ENCODE measurements around the gene SMIM26. TPM values are rescaled to one million over a fixed set of nuclear protein-coding genes. Genes with fewer than 3 reads are reported as not detected.

The SMIM26 gene
- total and polyA plus RNA-seq, 2 of the 8 experiments (the other 6 are each of a cell fraction or from before 2014, with no cell fraction given), result 69.8 to 95.0 TPM

- DNase-seq (ENCODE audit: low read depth in 1 of 2, low spot score in 2 of 2), result no peak
- no peak overlapping the region for H2AK5ac ChIP-seq (ENCODE audit: low read depth, low read length)
- H3K23me2 ChIP-seq (ENCODE audit: low read depth, low read length), result no peaks in the 10 kb centered on the region
- H4K5ac ChIP-seq (ENCODE audit: insufficient read length, low read depth, low read length), result no peak overlapping the region
- H3K14ac ChIP-seq (ENCODE audit: insufficient read length), result no peak overlapping the region
- no peak overlapping the region for H2BK20ac ChIP-seq (ENCODE audit: low read length)
- H2BK120ac ChIP-seq (replicated peaks; ENCODE audit: low read depth, low read length), result no peak overlapping the region
- H3K27ac ChIP-seq (ENCODE audit: low read depth, low read length), result no peak overlapping the region
- no peaks in the 10 kb centered on the region for H4K20me1 ChIP-seq (replicated peaks in 1 of 2; ENCODE audit: control insufficient read depth in 1 of 2, insufficient read depth in 2 of 2, low read length in 2 of 2)
- no peak overlapping the region for H2BK5ac ChIP-seq (ENCODE audit: low read depth, low read length)
- H3K36me3 ChIP-seq (ENCODE audit: control insufficient read depth in 2 of 4, insufficient read depth in 4 of 4, low read length in 3 of 4), result no peaks in the 10 kb centered on the region
- H3K18ac ChIP-seq (ENCODE audit: extremely low read depth, low read length), result no peak overlapping the region
- no peak overlapping the region for H3K4me2 ChIP-seq (ENCODE audit: insufficient read depth in 1 of 2, low read depth in 2 of 2, low read length in 2 of 2)
- TF ChIP-seq MAX (IDR thresholded peaks at IDR 0.05) (no peak), HDAC2 (IDR thresholded peaks at IDR 0.05; ENCODE audit: borderline replicate concordance in 1 of 2, low read depth in 2 of 2, low read length in 2 of 2) (no peak), BRCA1 (IDR thresholded peaks at IDR 0.05; ENCODE audit: low read depth, low read length) (no peak), GABPA (IDR thresholded peaks at IDR 0.05; ENCODE audit: borderline replicate concordance, insufficient read depth, low read length) (no peak), CEBPB (IDR thresholded peaks at IDR 0.05; ENCODE audit: low read depth, low read length) (no peak)
- no peaks in the 10 kb centered on the region for H3K79me1 ChIP-seq (ENCODE audit: low read depth, low read length)
- H3K4ac ChIP-seq (replicated peaks; ENCODE audit: insufficient read length, low read depth, low read length), result no peak overlapping the region
- H3K23ac ChIP-seq (ENCODE audit: insufficient read length), result no peak overlapping the region
- H3K9ac ChIP-seq (replicated peaks in 1 of 4; ENCODE audit: extremely low read depth in 1 of 4, low read depth in 3 of 4, low read length in 3 of 4), result no peak overlapping the region
- FAIRE-seq, result no peak
- no peaks in the 10 kb centered on the region for H3K79me2 ChIP-seq (ENCODE audit: control insufficient read depth in 1 of 2, insufficient read depth in 2 of 2, low read length in 2 of 2)
- no peak overlapping the region for H4K8ac ChIP-seq (ENCODE audit: extremely low read depth, insufficient read depth, low read length)
- H2BK15ac ChIP-seq (ENCODE audit: low read length), result no peak overlapping the region
- no peak overlapping the region for H3K4me3 ChIP-seq (ENCODE audit: extremely low read depth in 1 of 4, insufficient read depth in 2 of 4, low read depth in 3 of 4, low read length in 4 of 4)
- CTCF ChIA-PET (ENCODE audit: partially characterized antibody), result no interaction called here
- H2BK12ac ChIP-seq (ENCODE audit: low read depth, low read length), result no peak overlapping the region
- WGBS, 2 experiments (ENCODE audit: extremely low coverage in 1 of 2, insufficient coverage in 1 of 2, insufficient read length in 1 of 2, insufficient replicate concordance in 2 of 2, low coverage in 1 of 2, low lambda C conversion rate in 2 of 2, missing lambda C conversion rate in 1 of 2), result 81% methylated on average over 5 of the region's 5 CpGs; no CpG with 5 or more reads in 1 of the 2 experiments
- no peak overlapping the region for H2AFZ ChIP-seq (ENCODE audit: low read length)
- no peak overlapping the region for H4K91ac ChIP-seq (replicated peaks; ENCODE audit: insufficient read length, low read length)
- H3K9me3 ChIP-seq (ENCODE audit: insufficient read depth in 2 of 2, low read depth in 1 of 2, low read length in 1 of 2), result no peaks in the 10 kb centered on the region
- peaks cover 0 to 1% (median 0%) of the 10 kb centered on the region in 4 experiments; a peak in 2 of 7 replicates for H3K4me1 ChIP-seq (replicated peaks in 1 of 4; ENCODE audit: control insufficient read depth in 3 of 4, insufficient read depth in 4 of 4, low read length in 3 of 4)
- POLR2A ChIA-PET (ENCODE audit: partially characterized antibody), result no interaction called here
- no peaks in the 10 kb centered on the region for H3K27me3 ChIP-seq (replicated peaks in 1 of 4; ENCODE audit: control insufficient read depth in 3 of 4, extremely low read depth in 1 of 4, insufficient read depth in 3 of 4, low read length in 3 of 4)
- H3K56ac ChIP-seq (replicated peaks; ENCODE audit: insufficient read length, low read depth, low read length), result no peak overlapping the region
Measured at GRCh38 chr20:18614244-18614643, 47.0 kb downstream of the SMIM26 start.

Data from H1 (cell line).